HS-27A (cell line): Measurements from ENCODE around the gene ZNF783.

Source experiments
- DNase-seq: peaks from one replicate; pipeline ENCODE4 v3.0.0-alpha.2; 2012; ENCODE audit warnings: low read depth, missing footprints

ZNF783 gene

GRCh38 chr7:149281508-149282330 lies 19.7 kb downstream of the ZNF783 start:
- no peak for DNase-seq

- DNase-seq: no peak
Measured at GRCh38 chr7:149282331-149282655, 20.3 kb downstream of the ZNF783 start.

GRCh38 chr7:149283321-149283720 lies 21.3 kb downstream of the ZNF783 start:
- DNase-seq: no peak

GRCh38 chr7:149284343-149284742 lies 22.3 kb downstream of the ZNF783 start:
- DNase-seq: no peak

- DNase-seq: no peak
Measured at GRCh38 chr7:149284850-149285585, 23.0 kb downstream of the ZNF783 start.

- no peak for DNase-seq
Measured at GRCh38 chr7:149285603-149286002, 23.6 kb downstream of the ZNF783 start.

- no peak for DNase-seq
Measured at GRCh38 chr7:149286811-149287400, 24.9 kb downstream of the ZNF783 start.

- no peak for DNase-seq
Measured at GRCh38 chr7:149287622-149288021, 25.6 kb downstream of the ZNF783 start.

- no peak for DNase-seq
Measured at GRCh38 chr7:149289262-149289661, 27.3 kb downstream of the ZNF783 start.

GRCh38 chr7:149289856-149290255 lies 27.9 kb downstream of the ZNF783 start:
- no peak for DNase-seq

GRCh38 chr7:149291036-149291780 lies 29.2 kb downstream of the ZNF783 start:
- DNase-seq: no peak

GRCh38 chr7:149291781-149292461 lies 29.9 kb downstream of the ZNF783 start:
- no peak for DNase-seq

GRCh38 chr7:149292462-149292823 lies 30.4 kb downstream of the ZNF783 start:
- DNase-seq: no peak

GRCh38 chr7:149293338-149293737 lies 31.3 kb downstream of the ZNF783 start:
- no peak for DNase-seq

- no peak for DNase-seq
Measured at GRCh38 chr7:149293946-149294633, 32.1 kb downstream of the ZNF783 start.

- no peak for DNase-seq
Measured at GRCh38 chr7:149294634-149295480, 32.9 kb downstream of the ZNF783 start.

GRCh38 chr7:149295481-149295850 lies 33.5 kb downstream of the ZNF783 start:
- no peak for DNase-seq

- no peak for DNase-seq
Measured at GRCh38 chr7:149296368-149296767, 34.4 kb downstream of the ZNF783 start.

- no peak for DNase-seq
Measured at GRCh38 chr7:149297034-149297755, 35.2 kb downstream of the ZNF783 start.
